Keratinocyte (primary cell): ENCODE results near the gene DCBLD2. TPM values are rescaled to one million over a fixed set of nuclear protein-coding genes. Genes with fewer than 3 reads are reported as not detected.

Experiments
- DNase-seq: peaks from one replicate; pipeline ENCODE4 v3.0.0-alpha.2; 2011; ENCODE audit warnings: low read depth, missing footprints, low spot score
- FAIRE-seq: peaks from 2 replicates; lab custom pipeline; 2011; peaks lifted over from hg19 to GRCh38; lab: Jason Lieb, UNC
- H2AFZ ChIP-seq: 2 replicates; pipeline ENCODE4 v1.6.0; 2012; ENCODE audit warnings: low read length, control low read depth, inconsistent platforms; ENCODE audit not compliant: control insufficient read depth
- H3K27ac ChIP-seq: 2 replicates; pipeline ENCODE4 v1.5.1; 2011; ENCODE audit warnings: low read length; ENCODE audit not compliant: control insufficient read depth, insufficient read depth
- H3K27me3 ChIP-seq: 3 replicates; pipeline ENCODE4 v1.6.0; 2011; ENCODE audit warnings: low read length; ENCODE audit not compliant: control insufficient read depth, insufficient read depth; ENCODE audit errors: extremely low read depth
- H3K36me3 ChIP-seq, 2 experiments: 2 replicates in 1 of 2; 3 replicates in 1 of 2; pipeline ENCODE4 v1.5.1; 2011; ENCODE audit warnings: low read length in 2 of 2, mild to moderate bottlenecking in 1 of 2; ENCODE audit not compliant: control insufficient read depth in 2 of 2, insufficient read depth in 2 of 2; ENCODE audit errors: extremely low read depth in 1 of 2
- H3K4me1 ChIP-seq: 3 replicates; pipeline ENCODE4 v1.5.1; 2011; ENCODE audit warnings: low read length; ENCODE audit not compliant: control insufficient read depth, insufficient read depth; ENCODE audit errors: extremely low read depth
- H3K4me2 ChIP-seq: 3 replicates; pipeline ENCODE4 v1.6.0; 2011; ENCODE audit warnings: low read depth, low read length; ENCODE audit not compliant: control insufficient read depth, insufficient read depth; ENCODE audit errors: extremely low read depth
- H3K4me3 ChIP-seq, 3 experiments: fragments of 200-600 bp in 1 of 3; sonication (generic) in 1 of 3; 2 replicates in 2 of 3; 3 replicates in 1 of 3; pipeline ENCODE4 v1.5.1; 2011 to 2016; ENCODE audit warnings: low read length in 3 of 3, mild to moderate bottlenecking in 3 of 3, control low read depth in 2 of 3, inconsistent platforms in 1 of 3, low read depth in 1 of 3, mixed read lengths in 1 of 3, mixed run types in 1 of 3, moderate library complexity in 1 of 3; ENCODE audit not compliant: control insufficient read depth in 2 of 3, insufficient read depth in 2 of 3; ENCODE audit errors: extremely low read depth in 1 of 3
- H3K79me2 ChIP-seq: 2 replicates; pipeline ENCODE4 v1.6.0; 2012; ENCODE audit warnings: low read length; ENCODE audit not compliant: control insufficient read depth, insufficient read depth
- H3K9ac ChIP-seq: 3 replicates; pipeline ENCODE4 v1.6.0; 2011; ENCODE audit warnings: low read length; ENCODE audit not compliant: control insufficient read depth, insufficient read depth; ENCODE audit errors: extremely low read depth
- H3K9me1 ChIP-seq: 3 replicates; pipeline ENCODE4 v1.6.0; 2011; ENCODE audit warnings: low read length; ENCODE audit not compliant: control insufficient read depth, insufficient read depth; ENCODE audit errors: extremely low read depth
- H3K9me3 ChIP-seq: 2 replicates; pipeline ENCODE4 v1.5.1; 2012; ENCODE audit warnings: low read depth, low read length; ENCODE audit not compliant: control insufficient read depth
- H4K20me1 ChIP-seq: 3 replicates; pipeline ENCODE4 v1.6.0; 2011; ENCODE audit warnings: low read length; ENCODE audit not compliant: control insufficient read depth, insufficient read depth; ENCODE audit errors: extremely low read depth
- EZH2 ChIP-seq: IDR thresholded peaks from one replicate; pipeline ENCODE4 v1.6.1; 2012; ENCODE audit warnings: inconsistent platforms, mild to moderate bottlenecking, low read length, moderate library complexity
- dilution Hi-C: fragments of 300-500 bp; cut with MboI; formaldehyde crosslinking; loops from one replicate; pipeline ENCODE4 v1.7.0; 2020; ENCODE audit warnings: low sequenced_read_pairs; ENCODE audit not compliant: extremely low pct_ligation_motif_present
- polyA plus RNA-seq, 5 experiments: library from polyadenylated mRNA; depleted of rRNA in 3 of 5; stranded (reverse) in 3 of 5; stranded (forward) in 1 of 5; unstranded in 1 of 5; fragments of >200 nt; gene quantifications; 1 replicate in 1 of 5; 2 replicates in 3 of 5; 3 replicates in 1 of 5; pipeline versions ENCODE4 v1.2.1 to v1.2.3, GENCODE V29; 2011 to 2012; ENCODE audit warnings: missing spikeins in 2 of 5, low read depth in 1 of 5, low replicate concordance in 1 of 5
- TF ChIP-seq, protein P1 (sequence below), 3 experiments: IDR thresholded peaks in 1 of 3; conservative IDR thresholded peaks in 1 of 3; optimal IDR thresholded peaks in 1 of 3; 2 replicates in 2 of 3; 3 replicates in 1 of 3; pipeline versions ENCODE3 to v1.5.1; 2011; ENCODE audit warnings: low read length in 3 of 3, mild to moderate bottlenecking in 3 of 3, moderate library complexity in 2 of 3, control low read depth in 1 of 3, inconsistent platforms in 1 of 3; ENCODE audit not compliant: insufficient read depth in 2 of 3; ENCODE audit errors: extremely low read depth in 1 of 3

The DCBLD2 gene
- polyA plus RNA-seq, 1 donor (not counting 4 experiments of a cell fraction or from before 2014, with no cell fraction given): 465 TPM

DNA sequence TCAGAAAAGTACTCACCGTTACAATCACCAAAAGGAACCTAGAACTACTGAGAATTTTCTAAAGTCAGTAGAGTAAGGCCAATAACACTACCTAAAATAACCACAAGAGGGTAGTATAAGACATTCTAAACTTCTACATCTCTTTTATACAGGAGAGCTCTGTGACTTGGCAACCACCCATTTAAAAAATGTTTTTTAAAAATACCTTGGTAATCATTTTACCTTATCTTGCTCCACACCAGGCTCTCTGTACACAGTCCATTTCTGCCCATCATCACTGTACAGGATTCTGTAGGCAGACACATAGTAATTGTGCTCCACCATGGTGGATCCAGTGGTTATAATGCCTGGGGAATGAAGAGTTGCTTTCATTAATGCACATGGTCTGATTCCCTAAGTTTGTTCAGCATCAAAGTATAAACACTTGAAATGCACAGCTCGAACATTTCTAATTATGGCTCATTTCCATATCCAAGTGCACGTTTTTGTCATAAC lies 83.9 kb downstream of the DCBLD2 start:
- DNase-seq: no peak
- H3K27ac ChIP-seq: no peak overlapping the region
- peaks cover 12% of the 10 kb centered on the region for H3K79me2 ChIP-seq
- H3K4me1 ChIP-seq: no peaks in the 10 kb centered on the region
- H3K9me3 ChIP-seq: no peaks in the 10 kb centered on the region
- FAIRE-seq: no peak
- no peaks in the 10 kb centered on the region for H3K9me1 ChIP-seq
- H2AFZ ChIP-seq: no peak overlapping the region
- H3K27me3 ChIP-seq: no peaks in the 10 kb centered on the region
- dilution Hi-C loops: no loop called here
- TF ChIP-seq, protein P1, sequence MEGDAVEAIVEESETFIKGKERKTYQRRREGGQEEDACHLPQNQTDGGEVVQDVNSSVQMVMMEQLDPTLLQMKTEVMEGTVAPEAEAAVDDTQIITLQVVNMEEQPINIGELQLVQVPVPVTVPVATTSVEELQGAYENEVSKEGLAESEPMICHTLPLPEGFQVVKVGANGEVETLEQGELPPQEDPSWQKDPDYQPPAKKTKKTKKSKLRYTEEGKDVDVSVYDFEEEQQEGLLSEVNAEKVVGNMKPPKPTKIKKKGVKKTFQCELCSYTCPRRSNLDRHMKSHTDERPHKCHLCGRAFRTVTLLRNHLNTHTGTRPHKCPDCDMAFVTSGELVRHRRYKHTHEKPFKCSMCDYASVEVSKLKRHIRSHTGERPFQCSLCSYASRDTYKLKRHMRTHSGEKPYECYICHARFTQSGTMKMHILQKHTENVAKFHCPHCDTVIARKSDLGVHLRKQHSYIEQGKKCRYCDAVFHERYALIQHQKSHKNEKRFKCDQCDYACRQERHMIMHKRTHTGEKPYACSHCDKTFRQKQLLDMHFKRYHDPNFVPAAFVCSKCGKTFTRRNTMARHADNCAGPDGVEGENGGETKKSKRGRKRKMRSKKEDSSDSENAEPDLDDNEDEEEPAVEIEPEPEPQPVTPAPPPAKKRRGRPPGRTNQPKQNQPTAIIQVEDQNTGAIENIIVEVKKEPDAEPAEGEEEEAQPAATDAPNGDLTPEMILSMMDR (optimal IDR thresholded peaks at IDR 0.05 in 1 of 3, IDR thresholded peaks at IDR 0.05 in 1 of 3, conservative IDR thresholded peaks at IDR 0.05 in 1 of 3; ENCODE audit: extremely low read depth in 1 of 3, insufficient read depth in 2 of 3, low read length in 3 of 3): peak in 1 of 3 experiments; percentile 44
- no peak for TF ChIP-seq EZH2
- no peak overlapping the region for H3K9ac ChIP-seq
- no peak overlapping the region for H3K4me3 ChIP-seq
- peaks cover 25 to 51% of the 10 kb centered on the region in 2 experiments for H3K36me3 ChIP-seq
- no peak overlapping the region for H3K4me2 ChIP-seq
- no peaks in the 10 kb centered on the region for H4K20me1 ChIP-seq

DNA sequence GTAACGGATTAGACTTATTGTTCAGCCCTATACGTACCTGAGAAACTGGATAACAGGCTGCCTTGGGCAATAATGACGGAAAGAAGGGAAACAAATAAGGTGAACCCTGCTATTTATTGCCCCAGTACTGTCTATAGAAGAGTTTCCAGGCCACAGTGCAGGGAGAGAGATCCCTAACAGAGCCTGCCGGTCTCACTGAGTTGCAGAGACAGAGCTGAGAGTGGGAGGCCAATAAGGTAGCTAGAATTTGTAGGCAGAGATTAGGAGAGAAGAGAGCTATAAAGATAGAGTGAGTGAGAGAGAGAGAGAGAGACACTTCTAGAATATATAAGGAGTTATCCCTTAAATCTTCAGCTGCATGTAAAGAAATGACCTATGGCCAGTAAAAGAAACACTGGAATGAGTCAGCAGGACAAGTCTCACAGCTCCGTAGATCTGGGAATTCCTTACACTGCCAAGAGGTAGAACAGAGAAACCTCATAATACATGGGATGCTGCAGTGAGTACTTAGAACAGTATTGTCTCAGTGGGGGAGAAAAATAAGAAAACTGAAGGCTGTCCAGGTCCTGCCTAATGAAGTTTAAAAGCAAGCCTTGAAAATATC lies 86.6 kb downstream of the DCBLD2 start:
- H3K4me1 ChIP-seq: no peaks in the 10 kb centered on the region
- FAIRE-seq (peak; percentile 26), DNase-seq (no peak)
- no peak overlapping the region for H3K9ac ChIP-seq
- peaks cover 29 to 50% of the 10 kb centered on the region in 2 experiments for H3K36me3 ChIP-seq
- H2AFZ ChIP-seq: no peak overlapping the region
- dilution Hi-C loops: no loop called here
- no peaks in the 10 kb centered on the region for H3K27me3 ChIP-seq
- no peak overlapping the region for H3K4me2 ChIP-seq
- peaks cover 12% of the 10 kb centered on the region for H3K79me2 ChIP-seq
- no peaks in the 10 kb centered on the region for H3K9me1 ChIP-seq
- H4K20me1 ChIP-seq: no peaks in the 10 kb centered on the region
- no peak overlapping the region for H3K4me3 ChIP-seq
- no peak for TF ChIP-seq EZH2
- TF ChIP-seq, protein P1 (optimal IDR thresholded peaks at IDR 0.05 in 1 of 3, IDR thresholded peaks at IDR 0.05 in 1 of 3, conservative IDR thresholded peaks at IDR 0.05 in 1 of 3; ENCODE audit: extremely low read depth in 1 of 3, insufficient read depth in 2 of 3, low read length in 3 of 3): no peak
- H3K27ac ChIP-seq: no peak overlapping the region
- H3K9me3 ChIP-seq: no peaks in the 10 kb centered on the region
